Esophagus muscularis mucosa (tissue), 4 donors: ENCODE results near the gene ABCB4.

Experiments
- CTCF ChIP-seq, 3 experiments: fragments of 200-600 bp in 2 of 3; fragments of 450-650 bp in 1 of 3; sonication (generic) in 2 of 3; IDR thresholded peaks; one replicate each; pipeline ENCODE4 v1.5.1; 2017 to 2019; ENCODE audit warnings: antibody characterized with exemption in 3 of 3, mild to moderate bottlenecking in 2 of 3, moderate library complexity in 1 of 3
- EP300 ChIP-seq: sonication (generic); formaldehyde crosslinking; IDR thresholded peaks from one replicate; pipeline ENCODE4 v1.6.1; 2017; ENCODE audit warnings: antibody characterized with exemption
- POLR2A ChIP-seq: fragments of 450-650 bp; IDR thresholded peaks from one replicate; pipeline ENCODE4 v1.6.1; 2017; ENCODE audit warnings: antibody characterized with exemption, moderate library complexity, mild to moderate bottlenecking, low read depth
- POLR2AphosphoS5 ChIP-seq, 2 donors: sonication (generic); formaldehyde crosslinking; IDR thresholded peaks; one replicate each; pipeline ENCODE4 v1.6.1; 2017; ENCODE audit warnings: antibody characterized with exemption in 2 of 2

GRCh38 chr7:87476179-87476557 is 688 bp upstream of the ABCB4 start:
- no peak for TF ChIP-seq EP300
- TF ChIP-seq CTCF (IDR thresholded peaks at IDR 0.05): no peak
- no peak for TF ChIP-seq POLR2A
- no peak for TF ChIP-seq POLR2AphosphoS5 (IDR thresholded peaks at IDR 0.05)
